Activated CD4-positive, alpha-beta T cell treated with anti-CD3 and anti-CD28 coated beads, Interleukin-2, amount 50 U/mL, for 48 hours (primary cell): ENCODE data around the gene SSBP4.
A peak's percentile ranks its signal among the peaks of the same experiment; 100 is the strongest.

ENCODE experiments used
- DNase-seq, 2 experiments: peaks; one replicate each; pipeline ENCODE4 v3.0.0-alpha.2; 2020

Gene SSBP4

DNA sequence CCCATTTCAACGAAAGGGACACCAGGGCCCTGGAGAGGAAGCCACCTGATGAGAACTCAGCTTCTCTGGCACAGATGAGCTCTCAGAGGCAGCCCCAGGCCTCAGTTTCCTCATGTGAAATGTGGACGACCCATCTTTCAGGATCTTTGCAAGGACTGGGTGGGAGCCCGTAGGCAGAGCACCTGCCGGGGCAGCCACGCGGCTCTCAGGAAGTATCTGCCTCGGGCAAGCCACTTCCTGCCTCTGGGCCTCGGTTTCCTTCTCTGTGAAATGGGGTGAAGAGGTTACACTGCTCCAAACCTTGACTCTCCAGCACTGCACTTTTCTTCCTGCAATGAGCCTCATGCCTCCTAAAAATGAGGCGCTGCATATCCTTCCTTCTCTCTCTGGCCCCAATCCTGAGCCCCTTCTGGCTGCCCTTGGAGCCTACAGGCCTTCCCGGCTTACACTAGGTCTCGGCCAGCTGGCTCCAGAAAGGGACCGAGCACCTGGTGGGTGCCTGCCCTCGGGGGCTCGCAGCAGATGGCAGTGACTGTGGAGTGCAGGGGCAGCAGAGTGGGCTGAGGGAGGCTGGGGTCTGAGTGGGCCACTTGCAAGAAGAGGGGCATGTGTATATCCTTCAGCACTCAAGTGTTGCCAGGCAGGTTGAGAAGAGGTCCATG, 3.5 kb downstream of the SSBP4 start:
- DNase-seq: no peak

DNA sequence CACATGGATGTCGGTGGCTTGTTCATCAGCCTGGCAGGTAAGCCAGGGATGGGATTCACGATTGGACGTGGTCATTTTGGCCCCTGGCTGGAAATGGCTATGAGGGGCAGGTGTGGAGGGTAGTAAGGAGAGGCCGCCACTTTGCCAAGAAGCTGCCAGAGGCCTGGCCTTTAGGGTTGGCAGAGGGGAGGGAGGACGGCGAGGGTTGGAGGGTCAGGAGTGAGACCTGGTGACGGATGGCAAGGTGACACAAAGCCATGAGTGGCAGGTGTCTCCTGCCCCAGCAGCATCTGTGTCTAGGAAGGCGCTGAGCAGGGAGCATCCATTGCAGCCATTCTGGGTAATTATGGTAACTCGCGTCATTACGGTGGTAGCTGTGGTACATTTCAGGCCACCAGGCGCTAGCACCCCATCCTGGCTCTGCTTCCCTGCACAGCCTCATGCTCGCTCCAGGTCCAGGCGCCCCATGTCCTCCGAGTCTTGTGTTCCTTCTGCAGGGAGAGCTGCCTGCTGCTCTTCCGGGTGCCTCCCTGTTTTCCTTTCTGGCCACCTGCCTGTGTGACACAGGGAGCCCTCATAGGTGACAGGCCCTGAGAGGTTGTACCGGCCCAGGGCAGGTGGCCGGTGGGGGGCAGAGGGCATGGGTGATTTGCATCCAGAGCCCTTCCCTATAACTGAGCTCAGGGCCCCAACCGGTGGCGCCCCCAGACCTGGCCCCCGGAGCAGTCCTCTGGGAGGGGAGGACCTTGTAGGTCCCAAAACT, 4.2 kb downstream of the SSBP4 start:
- no peak for DNase-seq

DNA sequence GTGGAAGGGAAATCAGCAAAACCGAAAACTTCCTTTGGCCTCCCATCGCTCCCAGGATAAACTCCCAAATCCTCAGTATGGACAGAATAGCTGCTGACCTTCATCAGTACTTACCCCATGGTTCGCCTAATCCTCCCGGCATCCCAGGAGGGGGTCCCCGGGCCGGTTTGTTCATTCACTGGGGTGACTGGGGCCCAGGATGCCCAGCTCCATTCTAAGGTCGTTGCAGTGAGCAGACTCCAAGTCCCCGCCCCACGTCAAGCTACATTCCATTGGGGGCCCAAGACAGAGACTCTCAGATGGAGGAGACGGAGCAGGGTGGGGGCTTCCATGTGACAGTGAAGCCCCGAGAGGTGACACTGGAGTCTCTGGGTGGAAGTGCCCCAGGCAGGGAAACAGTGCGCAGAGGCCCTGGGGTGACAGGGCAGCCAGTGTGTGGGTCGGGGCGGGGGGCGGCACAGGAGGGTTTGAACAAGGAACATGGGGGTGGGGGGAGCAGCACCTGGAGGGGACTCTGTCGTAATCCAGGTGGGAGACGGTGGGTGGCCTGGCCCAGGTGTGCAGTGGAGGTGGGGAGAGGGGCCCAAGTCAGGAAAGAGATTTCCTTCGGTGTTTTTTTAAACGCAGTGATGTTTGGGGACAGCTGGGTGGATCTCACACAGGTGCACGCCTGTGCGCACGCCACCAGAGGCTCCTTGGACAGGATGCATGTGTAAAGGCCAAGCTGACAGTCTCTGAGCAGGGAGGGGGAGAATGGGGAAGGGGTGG, 5.1 kb downstream of the SSBP4 start:
- no peak for DNase-seq

DNA sequence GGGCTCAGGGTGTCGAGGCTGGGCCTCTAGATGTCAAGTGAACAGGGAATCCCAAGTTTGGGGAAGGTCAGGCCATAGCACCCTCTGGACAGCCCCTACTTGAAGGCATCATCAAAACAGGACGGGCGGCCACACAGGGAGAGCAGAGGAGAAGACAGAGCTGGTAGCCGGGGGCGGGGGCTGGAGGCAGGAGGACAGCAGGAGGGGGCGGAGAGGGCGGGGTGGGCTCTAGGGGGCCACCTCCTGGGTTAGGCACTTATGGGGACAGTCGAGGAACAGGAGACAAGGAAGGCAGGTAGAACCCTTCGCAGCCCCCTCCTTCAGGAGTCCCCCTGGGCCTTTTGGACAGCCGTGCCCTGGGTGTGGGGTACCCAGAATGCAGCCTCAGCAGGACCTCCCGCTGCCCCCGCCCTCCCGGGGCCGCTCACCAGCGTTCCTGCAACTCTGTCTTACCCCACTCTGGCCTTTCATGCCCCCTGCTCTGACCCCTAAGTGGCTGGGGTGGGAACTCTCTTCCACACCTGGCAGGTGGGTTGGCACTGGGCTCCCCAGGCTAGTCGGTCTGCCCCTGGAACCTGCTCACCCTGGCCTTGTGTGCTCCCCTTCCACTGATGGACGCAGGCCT, 5.8 kb downstream of the SSBP4 start:
- DNase-seq: no peak

DNA sequence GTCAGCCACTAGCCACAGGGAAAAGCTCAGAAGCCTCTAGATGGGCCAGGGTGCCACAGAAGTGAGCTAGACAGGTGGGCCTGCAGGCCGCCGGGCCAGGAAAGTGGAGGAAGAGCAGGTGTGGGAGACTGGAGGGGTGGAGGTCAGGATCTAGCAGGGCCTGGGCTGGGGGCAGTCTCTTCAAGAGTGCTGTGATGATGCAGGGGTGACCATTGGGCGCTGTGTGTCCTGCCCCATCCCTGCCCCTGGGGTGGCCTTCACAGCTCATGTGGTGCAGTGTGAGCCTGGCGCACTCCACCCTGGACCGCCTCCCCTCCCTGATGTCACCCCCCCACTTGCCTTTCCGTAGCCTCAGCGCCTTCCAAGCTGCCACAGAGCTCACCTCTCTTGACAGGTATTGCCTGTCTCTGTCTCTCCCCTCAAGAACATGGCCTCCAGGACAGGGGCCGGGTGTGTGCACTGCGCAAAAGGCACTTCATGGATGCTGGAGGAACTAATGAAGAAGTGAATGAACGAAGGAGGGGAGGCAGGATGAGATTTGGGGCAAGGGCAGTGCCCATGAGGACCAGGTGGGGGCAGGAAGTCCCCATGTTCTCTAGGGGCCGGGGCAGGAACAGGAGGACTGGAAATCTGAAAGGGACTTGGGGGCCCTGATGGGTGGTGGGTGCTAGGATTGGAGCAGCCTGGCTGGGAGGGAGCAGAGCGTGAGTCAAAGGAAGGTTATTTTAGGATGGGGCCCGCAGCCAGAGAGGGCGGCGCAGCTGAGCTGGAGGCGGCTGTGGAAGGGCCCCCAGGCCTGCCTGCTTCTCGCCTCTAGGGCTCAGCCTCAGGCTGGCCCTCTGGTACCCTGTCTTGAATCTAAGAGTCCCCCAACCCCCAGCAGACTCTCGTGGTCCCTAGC, 6.6 kb downstream of the SSBP4 start:
- no peak for DNase-seq

- DNase-seq: no peak
Observed at GRCh38 chr19:18426416-18426767, 7.2 kb downstream of the SSBP4 start.

DNA sequence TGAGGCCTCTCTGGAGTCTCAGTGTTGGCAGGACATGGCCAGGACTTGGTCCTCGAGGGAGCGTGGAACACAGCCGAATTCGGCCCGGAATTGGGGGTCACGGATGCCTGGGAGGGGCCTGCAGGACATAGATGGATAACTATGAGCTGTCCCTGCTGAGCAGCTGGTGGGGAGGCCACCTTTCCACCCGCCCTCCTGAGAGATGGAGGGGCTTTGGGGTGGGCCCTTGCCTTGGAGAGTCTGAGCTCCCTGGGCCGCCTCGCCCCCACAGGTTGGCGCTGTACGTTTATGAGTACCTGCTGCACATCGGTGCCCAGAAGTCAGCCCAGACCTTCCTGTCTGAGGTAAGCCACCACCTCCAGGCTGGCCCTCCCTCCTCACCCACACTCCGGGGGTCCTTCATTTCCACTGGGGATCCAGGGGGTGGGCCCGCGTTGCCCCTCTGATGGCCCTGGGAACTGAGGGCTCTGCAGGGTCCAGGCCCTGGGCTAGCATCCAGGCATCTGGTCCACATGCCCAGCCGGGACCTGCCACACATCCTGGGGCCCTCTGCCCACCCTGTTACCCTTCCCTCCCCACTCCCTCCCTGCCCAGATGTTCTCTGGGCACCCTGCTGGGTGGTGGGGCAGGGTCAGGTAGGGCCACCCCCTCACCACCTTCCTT, 8.0 kb downstream of the SSBP4 start:
- DNase-seq: no peak

GRCh38 chr19:18427743-18428113, 8.5 kb downstream of the SSBP4 start:
- DNase-seq: no peak

- DNase-seq: no peak
Observed at GRCh38 chr19:18428173-18428786, 9.1 kb downstream of the SSBP4 start.

GRCh38 chr19:18428787-18429674, 9.8 kb downstream of the SSBP4 start:
- peak; percentile 74 to 78 for DNase-seq

DNA sequence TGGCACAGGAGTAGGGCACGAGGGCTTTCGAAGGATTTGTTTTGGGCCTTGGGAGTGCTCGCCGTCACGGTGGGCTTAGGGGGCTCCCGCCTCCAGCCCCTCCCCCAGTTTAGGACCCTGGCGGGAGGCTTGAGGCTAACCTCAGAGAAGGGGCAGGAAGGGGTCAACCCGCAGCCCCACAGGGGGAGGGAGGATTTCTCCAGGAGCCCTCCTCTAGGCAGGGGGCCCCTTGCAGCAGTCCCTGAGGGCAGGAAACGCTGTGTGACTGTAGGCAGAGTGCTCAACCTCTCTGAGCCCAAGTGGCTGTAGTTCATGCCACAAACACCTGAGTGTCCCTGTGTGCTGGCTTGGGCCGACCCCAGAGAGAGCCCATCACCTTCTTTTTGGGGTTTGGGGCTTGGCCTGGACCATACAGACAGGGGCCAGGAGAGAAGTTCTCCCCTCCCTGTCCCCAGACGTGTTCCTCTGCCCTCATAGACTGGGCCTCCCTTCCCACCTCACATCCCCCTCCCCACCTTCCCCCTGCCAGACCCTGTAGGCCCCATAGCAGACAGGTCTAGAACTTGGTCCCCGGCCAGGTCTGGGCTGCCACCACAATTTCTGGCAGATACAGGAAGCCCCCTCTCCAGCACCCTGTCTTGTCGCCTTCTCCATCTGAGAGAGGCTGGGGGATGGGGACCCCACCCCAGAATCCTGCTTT, 10.7 kb downstream of the SSBP4 start:
- no peak for DNase-seq

- DNase-seq: no peak
Observed at GRCh38 chr19:18430417-18431144, 11.4 kb downstream of the SSBP4 start.

- DNase-seq: no peak
Observed at GRCh38 chr19:18431351-18432197, 12.4 kb downstream of the SSBP4 start.

- DNase-seq: no peak
Observed at GRCh38 chr19:18432275-18433014, 13.2 kb downstream of the SSBP4 start.

DNA sequence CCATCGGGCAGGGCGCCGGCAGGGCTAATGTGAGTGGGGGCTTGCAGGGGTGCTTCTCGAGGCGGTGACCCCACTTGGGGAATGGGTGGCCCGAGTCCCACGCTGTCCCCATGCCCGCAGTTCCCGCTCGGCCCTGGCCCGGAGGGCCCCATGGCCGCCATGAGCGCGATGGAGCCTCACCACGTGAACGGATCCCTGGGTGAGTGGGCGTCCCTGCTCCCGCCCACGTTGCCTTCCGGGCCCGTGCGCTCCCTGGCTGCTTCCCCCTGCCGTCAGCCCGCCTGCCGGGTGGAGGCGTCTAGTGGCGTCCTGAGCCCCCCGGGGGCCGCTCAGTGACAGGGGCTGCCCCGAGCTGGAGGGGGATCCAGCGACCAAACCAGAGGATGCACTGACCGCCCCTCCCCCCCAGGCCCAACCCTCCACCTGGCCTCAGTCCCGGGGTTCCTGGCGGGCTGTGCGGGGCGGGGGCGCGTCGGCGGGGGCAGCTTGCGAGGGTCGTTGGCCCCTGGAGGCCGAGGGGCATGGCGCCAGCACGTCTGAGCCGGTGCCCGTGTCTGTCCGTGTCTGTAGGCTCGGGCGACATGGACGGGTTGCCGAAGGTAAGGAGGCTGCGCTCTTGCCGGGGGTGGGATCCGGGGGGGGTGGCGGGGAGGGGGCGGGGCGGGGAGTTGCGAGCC, 14.0 kb downstream of the SSBP4 start:
- no peak for DNase-seq

DNA sequence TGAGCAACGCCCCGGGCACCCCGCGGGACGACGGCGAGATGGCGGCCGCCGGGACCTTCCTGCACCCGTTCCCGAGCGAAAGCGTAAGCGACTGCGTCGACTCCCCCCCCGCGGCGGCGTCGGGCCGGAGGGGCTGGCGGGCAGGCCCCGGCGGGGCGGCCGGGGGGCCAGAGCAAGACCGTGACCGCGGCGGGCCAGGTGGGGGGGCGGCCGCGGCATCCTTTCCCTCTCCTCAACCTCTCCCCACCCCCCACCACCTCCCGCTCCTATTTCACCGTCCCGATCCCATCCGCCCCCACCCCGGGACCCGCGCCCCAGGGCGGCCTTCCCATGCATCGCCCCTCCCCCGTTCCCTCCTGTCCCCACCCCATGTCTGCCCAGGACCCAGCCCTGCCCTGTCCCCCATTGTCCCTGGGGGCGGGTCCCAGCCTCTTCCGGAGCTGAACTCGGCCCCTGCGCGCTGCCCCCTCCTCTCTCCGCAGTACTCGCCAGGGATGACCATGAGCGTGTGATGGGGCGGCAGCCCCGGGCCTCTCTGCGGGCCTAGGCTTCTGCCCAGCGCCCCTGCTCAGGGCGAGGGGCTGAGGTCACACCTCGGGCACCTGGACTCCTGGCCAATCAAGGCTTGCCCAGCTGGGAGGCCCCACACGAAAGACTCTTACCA, 14.7 kb downstream of the SSBP4 start:
- no peak for DNase-seq
